GM18909 (cell line): ENCODE measurements around the gene MPPED2.

Experiments used
- ATAC-seq: cut with Tn5 transposase; IDR thresholded peaks from one replicate; pipeline ENCODE4 v1.9.1; 2021; ENCODE audit warnings: mild to moderate bottlenecking; ENCODE audit not compliant: unreplicated experiment, poor library complexity

Gene MPPED2

DNA sequence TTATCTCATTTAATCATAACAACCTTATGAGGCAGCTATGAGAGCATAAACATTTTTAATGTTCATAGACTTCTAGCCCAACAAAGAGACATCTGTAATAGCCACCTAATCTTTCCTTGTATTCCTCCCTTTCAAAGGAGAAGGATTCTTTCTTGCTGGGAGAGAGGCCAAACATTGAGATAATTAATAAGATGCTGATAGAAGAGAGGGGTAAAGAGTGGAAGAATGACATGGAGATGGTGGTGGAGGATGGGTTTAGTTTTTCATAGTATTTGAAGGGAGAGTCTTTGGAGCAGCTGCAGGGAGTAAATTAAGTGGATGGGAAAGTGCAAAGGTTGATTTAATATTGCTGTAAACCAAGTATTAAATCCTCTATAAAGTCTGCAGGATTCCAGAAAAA is 205.3 kb downstream of the MPPED2 start:
- ATAC-seq, result no peak

DNA sequence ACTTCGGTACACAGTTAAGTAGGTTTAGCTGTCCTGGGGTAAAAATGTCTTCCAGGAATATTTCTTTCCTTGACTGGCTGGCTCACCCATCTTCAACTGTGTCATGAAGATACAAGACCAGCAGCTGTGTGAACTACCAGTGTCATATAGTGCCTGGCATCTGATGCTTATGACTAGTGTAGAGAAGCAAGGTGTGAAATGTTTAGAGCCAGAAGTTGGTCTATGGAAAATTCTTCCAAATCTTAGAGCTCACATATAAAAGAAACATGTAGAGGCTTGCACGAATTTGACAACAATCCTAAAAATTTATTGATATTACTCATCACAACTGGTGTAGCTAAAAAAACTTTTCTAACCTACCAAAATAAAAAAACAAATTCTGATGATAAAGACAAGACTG is 208.8 kb downstream of the MPPED2 start:
- ATAC-seq, result no peak

DNA sequence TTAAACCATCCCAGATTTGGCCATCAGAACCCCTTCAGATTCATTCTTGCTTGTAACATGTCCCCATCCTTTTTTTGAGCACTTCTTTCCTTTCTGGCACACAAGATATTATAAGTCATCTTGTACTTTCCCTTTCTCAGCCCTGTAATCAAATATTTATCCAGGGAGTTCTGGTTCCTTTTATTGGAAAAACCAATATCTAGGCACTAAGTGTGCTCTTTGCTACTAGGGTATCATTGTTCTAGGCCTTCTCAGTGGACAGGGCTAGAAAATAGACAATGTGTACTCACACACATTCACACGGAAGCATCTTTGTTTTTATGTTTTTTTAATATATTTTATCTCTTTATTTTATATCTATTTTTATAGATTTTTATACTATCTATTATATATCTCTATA is 216.0 kb downstream of the MPPED2 start:
- ATAC-seq, result no peak

GRCh38 chr11:30368394-30368793 is 217.8 kb downstream of the MPPED2 start:
- ATAC-seq, result no peak

GRCh38 chr11:30365793-30366517 is 220.2 kb downstream of the MPPED2 start:
- peak; percentile 51 for ATAC-seq

DNA sequence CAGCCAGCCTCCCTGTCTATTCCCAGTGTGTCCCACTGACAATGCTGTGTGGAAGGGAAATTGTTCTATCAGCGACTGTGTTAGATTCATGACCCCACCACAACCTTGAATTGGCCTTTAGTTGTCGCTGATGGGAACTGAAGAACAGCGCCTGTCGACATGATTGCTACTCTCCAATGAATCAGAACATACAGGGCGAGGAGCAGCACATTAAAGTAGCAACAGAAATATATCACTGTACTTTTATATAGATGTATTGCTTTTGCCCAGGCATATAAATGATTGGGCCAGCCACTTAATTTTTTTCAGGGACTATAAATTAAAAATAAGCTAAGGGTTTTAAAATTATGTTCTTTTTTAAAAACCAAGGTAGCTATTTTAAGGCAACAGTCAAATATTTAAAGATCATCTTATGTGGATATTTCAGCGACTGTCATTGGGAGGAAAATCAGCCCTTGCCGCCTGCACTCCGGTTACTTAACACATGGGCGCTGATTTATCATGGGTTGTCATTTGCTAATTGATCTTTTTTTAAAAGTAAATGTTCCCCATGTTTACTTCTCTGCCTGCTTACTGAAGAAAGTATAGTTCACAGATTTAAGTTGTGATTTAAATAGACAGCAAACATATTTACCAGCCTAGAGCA is 221.2 kb downstream of the MPPED2 start:
- ATAC-seq, result no peak

- ATAC-seq, result no peak
Measured at GRCh38 chr11:30364139-30364836, 221.9 kb downstream of the MPPED2 start.

GRCh38 chr11:30360741-30361140 is 225.4 kb downstream of the MPPED2 start:
- no peak for ATAC-seq
